OCI-LY7 (cell line): ENCODE data around the gene ABL2. TPM values are rescaled to one million over a fixed set of nuclear protein-coding genes. Genes with fewer than 3 reads are reported as not detected.

Source experiments
- BruUV-seq: library from RNA; stranded (reverse); fragments of 400-500 nt; replicated peaks from 2 replicates; lab custom pipeline; 2021; lab: Mats Ljungman, UMichigan
- CTCF ChIA-PET: fragments of 300-600 bp; sonication (Branson Sonifier 250); formaldehyde crosslinking; loops from one replicate; lab custom pipeline; 2022; ENCODE audit warnings: antibody characterized with exemption; ENCODE audit not compliant: unreplicated experiment; lab: Charles Lee
- POLR2A ChIA-PET: fragments of 300-600 bp; sonication (Branson Sonifier 250); formaldehyde crosslinking; loops from one replicate; lab custom pipeline; 2022; ENCODE audit warnings: antibody characterized with exemption; lab: Charles Lee
- DNase-seq: peaks from one replicate; pipeline ENCODE4 v3.0.0-alpha.2; 2015; ENCODE audit warnings: low spot score
- H2AFZ ChIP-seq: fragments of 200-600 bp; sonication (generic), shearing (Covaris generic); 2 replicates; pipeline ENCODE4 v1.6.1; 2014; ENCODE audit warnings: mild to moderate bottlenecking, antibody characterized with exemption, low read length, moderate library complexity
- H3K27ac ChIP-seq: fragments of 200-600 bp; sonication (generic); 2 replicates; pipeline ENCODE4 v1.5.1; 2014; ENCODE audit warnings: mixed run types, low read depth, mild to moderate bottlenecking, moderate library complexity, low read length, inconsistent platforms; ENCODE audit not compliant: poor library complexity, severe bottlenecking
- H3K36me3 ChIP-seq: fragments of 200-600 bp; sonication (generic); 2 replicates; pipeline ENCODE4 v1.6.1; 2014; ENCODE audit warnings: mild to moderate bottlenecking, antibody characterized with exemption, low read length, moderate library complexity, mixed read lengths; ENCODE audit not compliant: insufficient read depth
- H3K4me1 ChIP-seq: fragments of 200-600 bp; sonication (generic); 2 replicates; pipeline ENCODE4 v1.5.1; 2014; ENCODE audit warnings: mild to moderate bottlenecking, low read length; ENCODE audit not compliant: insufficient read depth, poor library complexity, severe bottlenecking
- H3K4me2 ChIP-seq: fragments of 200-600 bp; sonication (generic); 2 replicates; pipeline ENCODE4 v1.6.1; 2014; ENCODE audit warnings: mild to moderate bottlenecking, low read length
- H3K4me3 ChIP-seq: fragments of 200-600 bp; sonication (generic); 2 replicates; pipeline ENCODE4 v1.5.1; 2014; ENCODE audit warnings: mild to moderate bottlenecking, low read depth, low read length; ENCODE audit not compliant: poor library complexity, severe bottlenecking
- H3K79me2 ChIP-seq: fragments of 200-600 bp; sonication (generic); 2 replicates; pipeline ENCODE4 v1.6.1; 2016; ENCODE audit warnings: low read depth, mild to moderate bottlenecking, low read length, moderate library complexity, mixed read lengths; ENCODE audit not compliant: insufficient read depth
- H3K9me2 ChIP-seq: fragments of 200-600 bp; sonication (generic); 2 replicates; pipeline ENCODE4 v1.6.1; 2016; ENCODE audit warnings: mild to moderate bottlenecking, low read length, mixed read lengths; ENCODE audit not compliant: insufficient read depth
- H3K9me3 ChIP-seq: fragments of 200-600 bp; sonication (generic); 2 replicates; pipeline ENCODE4 v1.6.1; 2014; ENCODE audit warnings: mild to moderate bottlenecking, mixed run types, low read length, mixed read lengths
- H4K20me1 ChIP-seq: fragments of 200-600 bp; sonication (generic); 2 replicates; pipeline ENCODE4 v1.6.1; 2014; ENCODE audit warnings: mild to moderate bottlenecking, antibody characterized with exemption, low read length, moderate library complexity, mixed read lengths; ENCODE audit not compliant: insufficient read depth
- EZH2phosphoT487 ChIP-seq: fragments of 200-600 bp; sonication (generic); IDR thresholded peaks from 2 replicates; pipeline ENCODE4 v1.6.1; 2018; ENCODE audit warnings: low read depth, borderline replicate concordance, mild to moderate bottlenecking, mixed run types, antibody characterized with exemption, low read length, moderate library complexity, mixed read lengths
- intact Hi-C: fragments of 100-400 bp; cut with micrococcal nuclease; formaldehyde crosslinking; loops from one replicate; pipeline ENCODE4 v1.10.0; 2022; ENCODE audit not compliant: unreplicated experiment
- total RNA-seq, 2 experiments: library from RNA; depleted of rRNA in 1 of 2; stranded (reverse); fragments of >200 nt in 1 of 2; shearing (Covaris generic) in 1 of 2; gene quantifications; 2 replicates each; pipeline ENCODE4 v1.2.3, GENCODE V29; 2014 to 2022
- TF ChIP-seq, protein P1 (sequence below): fragments of 200-600 bp; sonication (generic); conservative IDR thresholded peaks from 2 replicates; pipeline ENCODE4 v1.5.1; 2014; ENCODE audit warnings: mild to moderate bottlenecking, antibody characterized with exemption, low read length, moderate library complexity, mixed read lengths

ABL2 gene
- total RNA-seq, 2 experiments from 2014 or later = 7.3 to 14.9 TPM

DNA sequence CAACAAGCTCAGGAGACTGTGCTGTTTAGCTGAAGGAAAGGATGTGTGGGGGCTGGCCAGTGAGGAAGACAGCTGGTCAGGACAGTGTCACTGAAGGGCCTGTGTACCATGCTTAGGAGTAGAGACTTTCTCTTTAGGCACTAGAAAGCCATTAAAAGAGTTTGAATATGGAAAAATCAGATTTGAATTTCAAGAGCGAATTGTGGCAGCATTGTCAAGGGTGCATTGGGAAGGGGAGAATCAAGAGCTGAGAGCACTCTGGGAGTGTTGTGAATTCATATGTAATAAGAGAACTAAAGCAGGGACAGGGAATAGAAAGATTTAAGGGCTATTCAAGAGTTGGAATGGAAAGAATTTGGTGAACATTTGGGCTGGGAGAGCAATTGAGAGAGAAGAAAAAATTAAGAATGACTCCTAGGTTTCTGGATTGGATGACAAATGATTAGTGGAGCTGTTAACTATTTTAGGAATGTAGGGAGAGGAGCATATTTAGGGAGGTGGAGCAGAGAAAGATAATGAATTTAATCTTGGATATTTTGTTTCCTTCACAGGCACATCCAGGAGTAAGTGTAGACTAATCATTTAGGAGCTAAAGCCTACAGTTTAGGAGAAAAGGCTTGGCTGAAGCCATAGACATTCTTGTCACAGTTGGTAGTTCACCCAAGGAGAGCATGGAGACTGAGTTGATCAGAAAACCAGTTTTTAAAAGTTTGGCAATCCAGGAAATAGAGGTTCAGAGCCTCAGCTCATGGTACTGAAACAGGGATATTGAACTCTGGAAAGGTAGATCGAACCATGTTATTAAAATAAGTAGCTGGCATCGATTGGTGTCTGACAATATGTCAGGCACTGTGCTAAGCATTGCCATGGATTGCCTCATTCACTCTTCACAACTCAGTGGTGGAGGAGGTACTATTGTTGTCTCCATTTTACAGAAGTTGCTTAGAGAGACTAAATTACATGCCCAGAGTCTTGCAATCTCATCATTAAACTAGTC, 170.7 kb downstream of the ABL2 start:
- POLR2A ChIA-PET = interaction anchor here (0.8 to 1.3 kb wide), 3 partner anchors 15 to 20 kb away, joined by 3 to 4 read pairs (median 4); no protein-coding TSS in a partner anchor
- no TSS peak for BruUV-seq

GRCh38 chr1:179055937-179056336, 173.5 kb downstream of the ABL2 start:
- Histone ChIP-seq H3K36me3 (peaks cover 35% of the 10 kb centered on the region), H3K27ac (no peak overlapping the region), H3K9me3 (0 out of 2 replicates have a peak, but pooled peaks cover 7% of the 10 kb centered on the region), H3K4me3 (no peak overlapping the region), H2AFZ (no peak overlapping the region), H3K4me1 (no peaks in the 10 kb centered on the region), H3K9me2 (no peaks in the 10 kb centered on the region), H4K20me1 (no peaks in the 10 kb centered on the region), H3K4me2 (no peak overlapping the region), H3K79me2 (no peaks in the 10 kb centered on the region)
- intact Hi-C loops = no loop called here
- TF ChIP-seq, protein P1, sequence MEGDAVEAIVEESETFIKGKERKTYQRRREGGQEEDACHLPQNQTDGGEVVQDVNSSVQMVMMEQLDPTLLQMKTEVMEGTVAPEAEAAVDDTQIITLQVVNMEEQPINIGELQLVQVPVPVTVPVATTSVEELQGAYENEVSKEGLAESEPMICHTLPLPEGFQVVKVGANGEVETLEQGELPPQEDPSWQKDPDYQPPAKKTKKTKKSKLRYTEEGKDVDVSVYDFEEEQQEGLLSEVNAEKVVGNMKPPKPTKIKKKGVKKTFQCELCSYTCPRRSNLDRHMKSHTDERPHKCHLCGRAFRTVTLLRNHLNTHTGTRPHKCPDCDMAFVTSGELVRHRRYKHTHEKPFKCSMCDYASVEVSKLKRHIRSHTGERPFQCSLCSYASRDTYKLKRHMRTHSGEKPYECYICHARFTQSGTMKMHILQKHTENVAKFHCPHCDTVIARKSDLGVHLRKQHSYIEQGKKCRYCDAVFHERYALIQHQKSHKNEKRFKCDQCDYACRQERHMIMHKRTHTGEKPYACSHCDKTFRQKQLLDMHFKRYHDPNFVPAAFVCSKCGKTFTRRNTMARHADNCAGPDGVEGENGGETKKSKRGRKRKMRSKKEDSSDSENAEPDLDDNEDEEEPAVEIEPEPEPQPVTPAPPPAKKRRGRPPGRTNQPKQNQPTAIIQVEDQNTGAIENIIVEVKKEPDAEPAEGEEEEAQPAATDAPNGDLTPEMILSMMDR = no peak
- no peak for TF ChIP-seq EZH2phosphoT487
- no TSS peak for BruUV-seq
- DNase-seq = no peak
- ChIA-PET POLR2A (interaction anchor here (1.3 kb wide), 1 partner anchor 14 kb away, joined by 3 read pairs; no protein-coding TSS in a partner anchor), CTCF (no interaction called here)

More for the DNA sequence above, 170.7 kb downstream of the ABL2 start:
- Histone ChIP-seq H3K27ac (no peak overlapping the region), H2AFZ (no peak overlapping the region), H3K4me1 (no peaks in the 10 kb centered on the region), H3K9me2 (no peaks in the 10 kb centered on the region), H3K4me2 (no peak overlapping the region), H4K20me1 (no peaks in the 10 kb centered on the region), H3K36me3 (peaks cover 36% of the 10 kb centered on the region), H3K79me2 (no peaks in the 10 kb centered on the region), H3K4me3 (no peak overlapping the region), H3K9me3 (0 out of 2 replicates have a peak, but pooled peaks cover 7% of the 10 kb centered on the region)
- no peak for DNase-seq
- intact Hi-C loops = no loop called here
- TF ChIP-seq, protein P1 = no peak
- TF ChIP-seq EZH2phosphoT487 = no peak
- CTCF ChIA-PET = no interaction called here

- no peak for DNase-seq
- Histone ChIP-seq H3K36me3 (peaks cover 34% of the 10 kb centered on the region), H3K9me2 (no peaks in the 10 kb centered on the region), H3K9me3 (0 out of 2 replicates have a peak, but pooled peaks cover 7% of the 10 kb centered on the region), H4K20me1 (no peaks in the 10 kb centered on the region; the same call in 1 of the 2 replicates), H3K4me1 (no peaks in the 10 kb centered on the region), H3K4me3 (no peak overlapping the region), H3K27ac (no peak overlapping the region), H3K4me2 (no peak overlapping the region), H2AFZ (no peak overlapping the region), H3K79me2 (no peaks in the 10 kb centered on the region)
- BruUV-seq = no TSS peak
- ChIA-PET POLR2A (no interaction called here), CTCF (no interaction called here)
- intact Hi-C loops = no loop called here
- TF ChIP-seq, protein P1 = no peak
- TF ChIP-seq EZH2phosphoT487 = no peak
These were observed 176.0 kb downstream of the ABL2 start for GRCh38 chr1:179053486-179053885.
